ENCODE results near the gene DGCR2.
"Not testable (repeated sequence)": the region's sequence is repeated elsewhere in the genome, so short reads cannot be mapped to it uniquely, and the experiment has no call there.

DGCR2 gene

GRCh38 chr22:19030226-19030888 lies 91.9 kb downstream of the DGCR2 start:
- not testable (repeated sequence) for DNase-seq (ENCODE audit: low read depth)

DNA sequence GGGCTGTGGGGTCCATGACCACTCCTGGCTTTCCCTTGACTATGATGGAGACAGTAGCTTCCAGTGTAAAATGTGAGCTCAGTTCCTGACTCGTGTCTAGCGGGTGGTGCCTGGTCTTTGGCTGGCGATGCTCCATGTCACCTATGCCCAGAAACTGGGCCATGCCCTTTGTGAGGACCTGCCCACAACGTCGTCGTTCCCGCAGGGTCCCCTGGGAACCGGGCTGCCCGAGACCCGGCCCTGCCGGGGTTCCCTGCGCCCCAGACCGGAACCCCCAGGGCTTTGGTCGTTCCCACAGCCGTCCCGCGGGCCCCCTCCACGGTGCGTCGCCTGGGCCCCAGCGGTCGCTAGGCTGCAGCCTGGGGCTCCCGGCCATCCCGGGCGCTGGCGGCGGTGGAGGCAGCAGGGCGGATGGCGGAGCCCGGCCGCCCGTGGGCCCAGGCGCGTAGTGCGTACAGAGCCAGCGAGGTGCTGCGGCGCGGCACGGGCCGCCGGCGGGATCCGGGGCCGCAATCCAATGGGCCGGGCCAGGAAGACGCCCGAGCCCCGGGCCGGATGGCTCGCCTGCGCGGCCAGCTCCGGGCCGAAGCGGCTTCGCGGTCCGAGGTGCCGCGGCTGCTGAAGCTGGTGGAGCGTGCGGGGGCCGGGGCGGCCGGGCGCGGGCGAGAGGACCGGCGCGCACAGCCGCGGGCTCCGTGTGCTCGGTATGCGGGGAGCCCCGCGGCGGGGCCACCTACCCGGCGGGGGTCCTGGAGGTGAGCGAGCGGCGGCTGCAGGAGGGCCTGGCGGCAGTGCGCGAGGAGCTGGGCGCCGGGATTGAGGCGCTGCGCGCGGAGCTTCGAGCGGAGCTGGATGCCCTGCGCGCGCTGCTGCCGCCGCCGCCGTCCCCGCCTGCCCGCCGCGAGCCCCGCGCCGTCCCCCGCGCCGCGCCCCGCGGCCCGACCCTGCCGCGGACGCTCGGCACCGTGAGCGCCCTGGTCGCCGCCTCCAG lies 92.8 kb downstream of the DGCR2 start:
- DNase-seq (ENCODE audit: low read depth): not testable (repeated sequence)

DNA sequence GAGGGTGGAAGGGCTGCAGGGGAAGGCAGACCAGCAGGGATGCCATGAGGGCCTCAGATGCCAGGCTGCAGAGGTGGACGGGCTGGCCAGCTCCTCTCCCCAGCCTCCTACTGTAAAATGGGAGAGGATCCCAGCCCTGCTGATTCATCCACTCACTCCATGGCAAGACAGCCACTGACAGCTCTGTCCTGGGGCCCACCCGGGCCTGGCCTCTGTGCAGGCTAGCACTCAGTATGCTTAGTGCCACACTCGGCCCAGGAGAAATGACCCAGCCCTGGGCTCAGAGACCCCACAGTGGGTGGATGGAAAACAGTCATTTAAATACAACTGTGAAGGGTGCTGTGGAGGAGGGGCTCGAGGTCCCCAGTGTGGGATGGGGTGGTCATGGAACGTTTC lies 94.2 kb downstream of the DGCR2 start:
- DNase-seq (ENCODE audit: low read depth): not testable (repeated sequence)

DNA sequence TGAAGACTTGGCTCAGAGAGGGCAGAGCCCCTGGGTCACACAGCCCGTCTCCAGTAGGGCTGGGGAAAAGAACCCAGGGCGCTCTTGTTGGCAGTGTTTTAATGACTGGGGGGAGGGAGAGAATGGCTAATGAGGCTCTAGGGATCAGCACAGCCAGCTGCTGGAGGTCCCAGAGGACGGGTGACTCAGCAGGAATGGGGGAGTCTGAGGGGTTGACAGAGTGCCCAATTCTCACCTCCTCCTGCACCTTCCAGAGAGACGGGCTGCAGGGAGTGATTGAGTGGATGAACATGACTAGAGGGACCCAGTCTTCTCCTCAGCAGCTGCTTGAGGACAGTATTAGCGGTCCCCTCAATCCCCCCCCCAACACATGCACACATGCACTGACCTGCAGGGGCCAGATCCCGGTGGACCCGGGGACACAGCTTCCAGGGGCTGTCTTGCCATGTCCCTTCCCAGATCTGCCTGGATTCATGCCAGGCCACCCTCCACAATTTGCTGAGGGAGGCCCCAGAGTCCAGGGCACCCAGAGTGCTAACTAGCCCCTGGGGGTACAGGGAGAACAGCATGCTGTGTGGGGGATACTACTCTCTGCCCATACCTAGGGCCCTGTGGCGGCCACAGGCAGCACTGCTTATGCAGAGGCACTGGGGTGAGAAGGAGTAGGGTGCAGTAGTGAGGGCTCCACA lies 94.7 kb downstream of the DGCR2 start:
- not testable (repeated sequence) for DNase-seq (ENCODE audit: low read depth)

DNA sequence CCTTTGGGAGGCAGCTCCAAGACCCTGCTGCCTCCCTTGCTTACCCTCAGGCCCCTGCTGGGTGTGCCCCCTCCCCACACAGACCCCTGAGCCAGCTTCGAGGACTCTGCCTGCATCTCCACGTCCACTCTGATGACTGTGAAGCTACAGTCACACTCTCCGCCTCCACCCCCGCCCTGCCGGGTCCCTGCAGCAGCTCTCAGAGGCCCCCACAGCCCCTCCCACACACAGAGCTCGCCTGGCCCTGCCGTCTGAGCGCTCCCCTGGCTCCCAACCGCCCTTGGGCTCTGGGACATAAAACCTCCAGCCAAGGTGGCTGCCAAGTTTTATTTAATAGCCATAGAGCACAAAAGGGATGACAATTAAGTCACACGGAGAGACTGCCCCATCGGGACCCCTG lies 96.1 kb downstream of the DGCR2 start:
- not testable (repeated sequence) for DNase-seq (ENCODE audit: low read depth)

DNA sequence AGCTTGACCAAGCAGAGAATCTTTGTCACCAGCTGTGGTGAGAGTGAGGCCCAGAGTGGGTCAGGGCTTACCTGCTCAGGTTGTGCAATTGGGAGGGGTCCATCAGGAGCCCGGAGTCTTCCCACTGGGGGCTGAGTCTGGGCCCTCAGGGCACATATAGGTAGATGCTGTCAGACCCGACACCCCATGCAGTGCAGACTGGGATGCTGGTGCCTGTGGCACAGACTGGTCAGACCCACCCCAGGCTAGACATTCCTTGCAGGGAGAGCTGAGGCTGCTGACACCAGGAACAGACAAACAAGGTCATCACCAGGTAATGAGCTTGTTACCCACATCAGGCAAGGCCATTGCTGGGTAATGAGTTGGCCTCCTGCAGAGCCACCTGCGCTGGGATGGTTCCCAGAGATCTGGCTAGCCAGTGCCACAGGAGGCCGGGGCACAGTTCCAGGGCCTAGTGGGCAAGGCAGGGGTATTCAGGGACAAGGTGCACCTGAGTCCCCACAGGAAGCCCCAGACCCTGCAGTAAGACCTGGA lies 97.2 kb downstream of the DGCR2 start:
- not testable (repeated sequence) for DNase-seq (ENCODE audit: low read depth)

- not testable (repeated sequence) for DNase-seq (ENCODE audit: low read depth)
Observed at GRCh38 chr22:19023931-19024330, 98.3 kb downstream of the DGCR2 start.

DNA sequence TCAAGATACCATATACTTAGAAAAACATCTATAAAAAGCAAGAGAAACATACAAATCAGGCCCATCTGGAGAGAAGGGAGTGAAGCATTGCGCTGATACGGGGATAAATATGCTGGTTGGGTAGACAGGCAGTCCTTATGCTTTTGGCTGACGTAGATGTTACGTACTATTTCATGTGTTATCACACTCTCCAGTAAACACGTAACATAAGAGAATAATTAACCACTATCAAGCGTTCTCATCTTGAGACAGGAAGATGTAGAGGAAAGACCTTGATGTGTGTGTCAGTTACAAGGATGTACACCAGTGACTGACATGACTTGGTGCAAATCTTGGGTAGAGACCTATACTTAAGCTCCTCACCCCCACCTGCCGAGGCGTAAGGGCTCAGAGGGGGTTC lies 99.5 kb downstream of the DGCR2 start:
- no peak for DNase-seq (ENCODE audit: low read depth)

GRCh38 chr22:19019679-19020032 lies 102.6 kb downstream of the DGCR2 start:
- no peak for DNase-seq (ENCODE audit: low read depth)

DNA sequence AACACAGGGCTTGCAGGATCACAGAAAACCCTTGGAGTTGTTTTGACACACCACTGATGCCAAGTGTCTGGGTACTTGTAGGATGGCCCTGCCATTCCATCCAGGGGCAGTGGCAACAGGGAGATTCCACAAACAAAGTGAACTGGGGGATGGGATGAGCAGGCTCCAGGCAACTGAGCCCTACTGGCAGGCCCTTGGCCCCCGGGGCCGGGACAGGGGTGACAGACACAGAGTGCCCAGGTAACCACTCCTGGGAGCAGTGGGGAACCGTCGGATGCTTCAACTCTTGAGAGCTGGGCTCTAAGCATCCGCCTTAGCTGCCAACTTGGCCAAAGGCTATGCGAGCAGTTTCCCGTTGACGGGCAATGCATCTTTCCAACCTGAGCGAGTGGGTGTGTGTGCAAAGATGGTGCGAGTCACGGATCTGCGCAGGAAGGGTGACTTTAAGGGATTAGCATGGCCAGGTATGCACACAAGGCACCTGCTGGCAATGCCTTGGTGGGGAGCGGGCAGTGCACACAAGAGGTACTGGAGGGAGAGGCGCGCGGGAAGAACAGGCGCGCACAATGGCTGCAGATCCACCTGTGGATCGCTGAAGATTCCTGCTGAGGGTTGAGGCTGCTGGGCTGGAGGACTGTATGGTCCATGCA lies 103.1 kb downstream of the DGCR2 start:
- no peak for DNase-seq (ENCODE audit: low read depth)

DNA sequence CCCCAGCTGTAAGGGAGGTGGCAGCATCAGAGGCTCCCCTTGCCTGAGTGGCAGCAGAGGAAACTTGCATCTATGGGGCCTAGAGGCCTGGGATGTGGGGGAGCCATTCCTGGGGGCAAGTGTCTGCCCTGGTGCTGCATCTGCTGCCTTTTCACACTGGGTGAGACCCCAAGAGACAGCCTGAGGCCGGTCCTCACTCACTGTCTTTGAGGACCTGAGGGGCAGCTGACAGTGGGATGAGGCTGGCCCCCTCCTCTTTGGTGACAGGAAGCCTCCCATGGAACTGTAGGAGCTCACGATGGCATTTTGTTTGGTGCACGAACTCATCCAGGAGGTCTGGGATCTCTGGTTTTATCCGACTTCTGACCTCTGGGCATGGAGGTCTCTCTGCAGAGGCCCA lies 104.0 kb downstream of the DGCR2 start:
- no peak for DNase-seq (ENCODE audit: low read depth)

GRCh38 chr22:19016081-19016766 lies 106.0 kb downstream of the DGCR2 start:
- no peak for DNase-seq (ENCODE audit: low read depth)

DNA sequence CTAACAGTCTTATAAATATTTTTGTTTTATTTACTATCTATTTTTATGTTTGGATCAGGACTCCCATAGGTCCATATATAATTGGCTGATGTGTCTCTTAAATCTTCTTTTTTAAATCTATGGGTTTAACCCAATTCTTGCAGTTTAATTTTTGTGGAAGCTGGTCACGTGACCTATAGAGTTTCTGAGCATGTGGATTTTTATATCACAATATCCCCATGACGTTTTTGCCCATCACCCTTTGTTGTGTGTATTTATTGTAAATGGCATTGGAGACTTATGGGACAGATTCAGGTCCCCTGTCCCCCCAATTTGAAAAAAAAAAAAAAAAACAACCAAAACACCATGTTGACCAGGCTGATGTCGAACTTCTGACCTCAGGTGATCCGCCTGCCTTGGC lies 107.3 kb downstream of the DGCR2 start:
- DNase-seq (ENCODE audit: low read depth): no peak

DNA sequence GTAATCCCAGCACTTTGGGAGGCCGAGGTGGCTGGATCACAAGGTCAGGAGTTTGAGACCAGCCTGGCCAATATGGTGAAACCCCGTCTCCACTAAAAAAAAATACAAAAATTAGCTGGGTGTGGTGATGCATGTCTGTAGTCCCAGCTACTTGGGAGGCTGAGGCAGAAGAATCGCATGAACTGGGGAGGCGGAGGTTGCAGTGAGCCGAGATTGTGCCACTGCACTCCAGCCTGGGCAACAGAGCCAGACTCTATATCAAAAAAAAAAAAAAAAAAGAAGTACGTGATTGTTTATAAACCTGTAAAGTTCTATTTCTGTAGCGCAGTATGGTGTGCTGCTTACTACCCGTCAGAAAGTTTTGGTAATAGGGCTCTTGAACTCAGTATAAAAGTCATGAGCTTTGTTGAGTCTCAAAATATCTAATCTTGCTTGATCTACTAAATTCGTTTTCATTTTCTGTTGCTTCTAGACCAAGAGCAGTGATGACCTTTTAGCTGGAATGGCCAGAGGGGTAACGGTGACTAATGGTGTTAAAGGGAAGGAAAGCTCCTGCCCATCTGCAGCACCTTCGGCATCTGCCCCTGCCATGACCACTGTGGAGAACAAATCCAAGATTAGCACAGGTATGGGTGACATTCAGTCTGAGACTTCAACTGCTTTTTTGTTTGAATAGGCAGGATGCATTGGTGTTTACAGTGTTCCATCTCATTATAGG lies 108.2 kb downstream of the DGCR2 start:
- not testable (repeated sequence) for DNase-seq (ENCODE audit: low read depth)

GRCh38 chr22:19013411-19013810 lies 108.8 kb downstream of the DGCR2 start:
- DNase-seq (ENCODE audit: low read depth): not testable (repeated sequence)

DNA sequence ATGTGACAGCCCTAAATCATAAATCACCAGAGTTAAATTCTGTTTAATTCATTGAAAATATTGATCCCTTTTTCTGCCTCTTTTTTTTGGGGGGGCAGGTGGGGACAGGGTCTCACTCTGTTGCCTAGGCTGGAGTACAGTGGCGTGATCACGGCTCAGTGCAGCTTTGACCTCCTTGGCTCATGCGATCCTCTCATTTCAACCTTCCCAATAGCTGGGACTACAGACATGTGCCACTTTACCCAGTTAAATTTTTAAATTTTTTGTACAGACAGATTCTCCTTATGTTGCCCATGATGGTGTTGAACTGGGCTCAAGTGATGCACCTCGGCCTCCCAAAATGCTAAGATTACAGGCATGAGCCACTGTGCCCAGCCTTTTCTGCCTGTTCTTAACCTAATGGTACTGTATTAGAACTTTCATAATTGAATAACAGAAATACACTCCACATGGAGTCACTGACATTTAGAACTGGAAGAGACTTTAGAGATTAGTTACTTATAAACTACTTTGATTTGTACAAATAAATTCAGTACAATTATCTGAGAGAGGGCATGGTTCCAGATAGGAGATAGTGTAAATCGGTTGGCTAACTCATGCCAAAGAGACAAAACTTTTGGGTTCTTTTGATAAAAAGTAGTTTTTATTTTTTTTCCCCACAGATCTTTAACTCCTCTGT lies 109.8 kb downstream of the DGCR2 start:
- no peak for DNase-seq (ENCODE audit: low read depth)

GRCh38 chr22:19011611-19012010 lies 110.6 kb downstream of the DGCR2 start:
- not testable (repeated sequence) for DNase-seq (ENCODE audit: low read depth)

DNA sequence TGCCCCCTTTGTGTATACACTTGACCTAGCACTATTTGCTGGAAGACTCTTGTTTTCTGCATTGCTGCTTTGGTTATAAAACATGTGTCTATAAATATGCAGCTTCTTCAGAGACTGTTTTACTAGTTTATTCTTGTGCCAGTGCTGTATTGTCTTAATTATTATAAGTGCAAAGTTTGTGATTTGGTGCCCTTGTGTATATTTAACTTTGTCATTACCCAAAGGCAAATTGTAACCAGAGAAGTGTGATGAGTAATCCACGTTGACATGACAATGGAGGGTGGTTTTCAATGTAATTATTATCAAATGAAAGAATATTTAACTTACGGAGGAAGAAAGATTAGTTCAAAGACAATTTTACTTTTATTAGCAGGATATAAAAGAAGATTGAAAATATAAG lies 111.1 kb downstream of the DGCR2 start:
- DNase-seq (ENCODE audit: low read depth): no peak

- DNase-seq (ENCODE audit: low read depth): no peak
Observed at GRCh38 chr22:19005905-19006304, 116.3 kb downstream of the DGCR2 start.

DNA sequence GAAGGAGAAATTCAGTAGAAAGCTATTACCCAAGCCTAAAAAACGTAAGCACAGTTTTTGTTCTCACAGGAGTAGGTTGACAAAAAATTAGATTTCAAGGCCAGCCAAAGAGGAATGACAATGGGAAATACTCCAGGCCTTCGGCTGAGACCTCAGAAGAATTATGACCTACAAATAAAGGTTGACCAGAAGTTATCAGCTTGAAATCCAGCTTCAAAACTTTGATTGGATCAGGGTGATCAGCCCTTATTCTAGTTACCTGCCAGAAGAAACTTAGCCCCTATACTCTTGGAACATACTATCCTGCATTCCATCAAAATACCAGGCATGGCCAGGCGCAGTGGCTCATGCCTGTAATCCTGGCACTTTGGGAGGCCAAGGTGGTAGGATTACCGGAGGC lies 117.7 kb downstream of the DGCR2 start:
- DNase-seq (ENCODE audit: low read depth): no peak

Data from fibroblast of gingiva (primary cell).